Upper lobe of left lung (tissue), 6 donors: ENCODE data around the gene HIVEP3. TPM values are rescaled to one million over a fixed set of nuclear protein-coding genes. Genes with fewer than 3 reads are reported as not detected.

ENCODE experiments used
- ATAC-seq, 2 donors: fragments of 200-7000 bp; cut with Tn5 transposase; one replicate each; pipeline ENCODE4 v1.9.1; 2022; ENCODE audit warnings: mild to moderate bottlenecking in 2 of 2, moderate library complexity in 2 of 2; ENCODE audit not compliant: low FRiP score in 2 of 2
- DNase-seq, 2 donors: peaks; one replicate each; pipeline ENCODE4 v3.0.0-alpha.2; 2019 to 2020
- H3K27ac ChIP-seq, 4 donors: fragments of 200-600 bp; sonication (generic); one replicate each; pipeline ENCODE4 v1.5.1; 2016 to 2019
- H3K27me3 ChIP-seq, 4 donors: fragments of 200-600 bp; sonication (generic); one replicate each; pipeline ENCODE4 v1.5.1; 2017 to 2019
- H3K36me3 ChIP-seq, 4 donors: fragments of 200-600 bp; sonication (generic); one replicate each; pipeline ENCODE4 v1.5.1; 2016 to 2019
- H3K4me1 ChIP-seq, 4 donors: fragments of 200-600 bp; sonication (generic); one replicate each; pipeline ENCODE4 v1.5.1; 2018 to 2019
- H3K4me3 ChIP-seq, 4 donors: fragments of 200-600 bp; sonication (generic); one replicate each; pipeline ENCODE4 v1.5.1; 2017 to 2019; ENCODE audit warnings: mild to moderate bottlenecking in 2 of 4, moderate library complexity in 1 of 4
- H3K9me3 ChIP-seq, 4 donors: fragments of 200-600 bp; sonication (generic); one replicate each; pipeline ENCODE4 v1.5.1; 2018 to 2019
- CTCF ChIP-seq, 6 experiments: fragments of 450-650 bp in 4 of 6; fragments of 200-600 bp in 2 of 6; sonication (generic) in 2 of 6; IDR thresholded peaks; one replicate each; pipeline ENCODE4 v1.5.1; 2016 to 2019; ENCODE audit warnings: antibody characterized with exemption in 6 of 6
- EP300 ChIP-seq, 4 donors: sonication (generic); formaldehyde crosslinking; IDR thresholded peaks; one replicate each; pipeline ENCODE4 v1.5.1; 2017; ENCODE audit warnings: antibody characterized with exemption in 4 of 4, control low read depth in 2 of 4
- POLR2A ChIP-seq, 4 donors: fragments of 450-650 bp; IDR thresholded peaks; one replicate each; pipeline ENCODE4 v1.5.1; 2016 to 2017; ENCODE audit warnings: antibody characterized with exemption in 4 of 4, mild to moderate bottlenecking in 2 of 4
- POLR2AphosphoS5 ChIP-seq, 2 donors: sonication (generic); formaldehyde crosslinking; IDR thresholded peaks; one replicate each; pipeline ENCODE4 v1.5.1; 2017; ENCODE audit warnings: antibody characterized with exemption in 2 of 2
- WGBS, 2 donors: methylation state at CpG; one replicate each; pipeline ENCODE4 v1.1.5; 2017 to 2018; 5-methylcytosine and 5-hydroxymethylcytosine counted together
- total RNA-seq, 6 donors: library from RNA; depleted of rRNA in 4 of 6; stranded (reverse); fragments of >200 nt in 4 of 6; gene quantifications; one replicate each; pipeline versions ENCODE4 v1.1.0 to v1.2.1, GENCODE V29; 2016 to 2021
- donor health status: DM: no; HTN: no; CAD: no; lungs with moderate emphysema.
- donor health status: DM: no; HTN: yes; CAD: no; lungs with severe emphysema.

The HIVEP3 gene
- total RNA-seq, 6 donors from 2014 or later, result 9.7 to 23.0 (median 11.6) TPM

GRCh38 chr1:41811051-41811795 lies 107.5 kb downstream of the HIVEP3 start:
- ATAC-seq, result peak in 1 of 2 donors; percentile 48
- no peaks in the 10 kb centered on the region for H3K27me3 ChIP-seq
- WGBS, 2 donors, result 61 to 72% methylated on average over 7 of the region's 7 CpGs
- peaks cover 5 to 27% (median 10%) of the 10 kb centered on the region in 4 donors for H3K4me1 ChIP-seq
- H3K36me3 ChIP-seq, result no peaks in the 10 kb centered on the region
- H3K27ac ChIP-seq, result no peak overlapping the region
- TF ChIP-seq POLR2AphosphoS5 (IDR thresholded peaks at IDR 0.05) (no peak), CTCF (IDR thresholded peaks at IDR 0.05) (no peak), POLR2A (IDR thresholded peaks at IDR 0.05) (no peak), EP300 (IDR thresholded peaks at IDR 0.05) (no peak)
- DNase-seq, result peak in 1 of 2 donors; percentile 40
- no peak overlapping the region for H3K4me3 ChIP-seq
- no peaks in the 10 kb centered on the region for H3K9me3 ChIP-seq

- no peaks in the 10 kb centered on the region for H3K27me3 ChIP-seq
- no peak overlapping the region for H3K27ac ChIP-seq
- TF ChIP-seq POLR2AphosphoS5 (IDR thresholded peaks at IDR 0.05) (no peak), CTCF (IDR thresholded peaks at IDR 0.05) (no peak), POLR2A (IDR thresholded peaks at IDR 0.05) (no peak), EP300 (IDR thresholded peaks at IDR 0.05) (no peak)
- no peaks in the 10 kb centered on the region for H3K9me3 ChIP-seq
- no peak overlapping the region for H3K4me3 ChIP-seq
- H3K36me3 ChIP-seq, result no peaks in the 10 kb centered on the region
- peaks cover 9 to 30% (median 10%) of the 10 kb centered on the region in 4 donors for H3K4me1 ChIP-seq
- peak in 1 of 2 donors; percentile 46 for ATAC-seq
- no peak for DNase-seq
Observed at GRCh38 chr1:41810446-41810845, 108.3 kb downstream of the HIVEP3 start.

GRCh38 chr1:41809692-41810091 lies 109.0 kb downstream of the HIVEP3 start:
- 44 to 46% methylated on average over 3 of the region's 3 CpGs for WGBS, 2 donors
- H3K27me3 ChIP-seq, result no peaks in the 10 kb centered on the region
- DNase-seq, result no peak
- ATAC-seq, result no peak
- no peak overlapping the region for H3K27ac ChIP-seq
- TF ChIP-seq CTCF (IDR thresholded peaks at IDR 0.05) (no peak), EP300 (IDR thresholded peaks at IDR 0.05) (no peak), POLR2A (IDR thresholded peaks at IDR 0.05) (no peak), POLR2AphosphoS5 (IDR thresholded peaks at IDR 0.05) (no peak)
- no peaks in the 10 kb centered on the region for H3K9me3 ChIP-seq
- H3K36me3 ChIP-seq, result no peaks in the 10 kb centered on the region
- H3K4me3 ChIP-seq, result no peak overlapping the region
- peaks cover 9 to 32% (median 10%) of the 10 kb centered on the region in 4 donors for H3K4me1 ChIP-seq

- TF ChIP-seq POLR2AphosphoS5 (IDR thresholded peaks at IDR 0.05), result no peak
- TF ChIP-seq CTCF (IDR thresholded peaks at IDR 0.05), result no peak
- no peak for TF ChIP-seq EP300 (IDR thresholded peaks at IDR 0.05)
- TF ChIP-seq POLR2A (IDR thresholded peaks at IDR 0.05), result no peak
- Histone ChIP-seq H3K27me3 (no peaks in the 10 kb centered on the region), H3K27ac (no peak overlapping the region), H3K9me3 (no peaks in the 10 kb centered on the region), H3K36me3 (no peaks in the 10 kb centered on the region), H3K4me3 (no peak overlapping the region), H3K4me1 (peaks cover 24 to 48% (median 27%) of the 10 kb centered on the region in 4 donors)
- no peak for DNase-seq
- ATAC-seq, result no peak
- WGBS, 2 donors, result 79 to 82% methylated on average over 5 to 6 of the region's 6 CpGs
Observed at GRCh38 chr1:41807390-41807789, 111.3 kb downstream of the HIVEP3 start.
